Ramos (cell line): Measurements from ENCODE around the gene ABCB1.
"Not testable (repeated sequence)": the region's sequence is repeated elsewhere in the genome, so short reads cannot be mapped to it uniquely, and the experiment has no call there.

Experiments used
- in situ Hi-C: fragments of 300-500 bp; cut with MboI; formaldehyde crosslinking; loops from one replicate; pipeline ENCODE4 v1.14.3; 2022; ENCODE audit warnings: low sequenced_read_pairs; ENCODE audit not compliant: unreplicated experiment

The ABCB1 gene

DNA sequence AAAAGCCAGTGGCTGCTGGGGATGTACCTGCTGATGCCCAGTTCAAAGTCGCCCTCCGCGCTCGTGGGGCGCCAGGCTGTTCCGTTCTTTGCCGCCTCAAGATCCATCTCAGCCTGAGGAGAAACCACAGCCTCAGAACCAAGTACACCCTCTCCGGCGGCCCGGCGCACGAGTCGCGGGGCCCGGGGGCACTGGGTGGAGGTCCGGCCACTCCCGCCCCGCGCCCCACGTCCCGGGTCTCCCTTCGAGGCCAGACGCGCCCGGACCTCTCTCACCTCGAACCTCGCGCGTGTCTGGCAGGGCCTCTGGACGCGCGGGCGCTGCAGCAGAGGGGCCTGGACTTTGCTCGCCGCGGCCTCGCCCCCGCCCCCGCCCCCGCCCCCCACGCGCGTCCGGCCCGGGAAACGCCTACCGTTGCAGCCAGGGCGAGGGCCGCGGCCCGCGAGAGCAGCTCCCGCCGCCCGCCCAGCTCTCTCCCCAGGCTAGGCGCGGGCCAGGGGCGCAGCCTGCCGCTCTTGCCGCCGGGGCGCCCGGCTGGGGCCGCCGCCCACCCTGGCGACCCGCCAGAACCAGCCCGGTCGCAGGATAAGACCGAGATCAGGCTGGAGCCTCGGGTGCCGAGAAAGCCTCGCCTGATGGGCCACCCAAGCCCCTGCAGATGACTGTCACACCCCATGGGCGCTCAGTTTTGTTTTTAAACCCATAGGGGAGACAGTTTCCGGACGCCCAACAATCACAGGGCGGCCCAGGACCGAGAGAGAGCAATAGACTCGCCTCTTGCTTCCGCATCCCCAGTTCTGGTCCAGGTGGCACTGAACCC lies 125.1 kb downstream of the ABCB1 start, which contains the start of gene ABCB4:
TSS of gene ABCB4 (minus strand) at position 322 of the 820 bp plus-strand sequence. CDS start at position 107, 215 bp downstream.
- in situ Hi-C loops = no loop called here

GRCh38 chr7:87474533-87475358 lies 125.9 kb downstream of the ABCB1 start:
- in situ Hi-C loops = no loop called here

- in situ Hi-C loops = no loop called here
Observed at GRCh38 chr7:87473986-87474385, 126.7 kb downstream of the ABCB1 start.

DNA sequence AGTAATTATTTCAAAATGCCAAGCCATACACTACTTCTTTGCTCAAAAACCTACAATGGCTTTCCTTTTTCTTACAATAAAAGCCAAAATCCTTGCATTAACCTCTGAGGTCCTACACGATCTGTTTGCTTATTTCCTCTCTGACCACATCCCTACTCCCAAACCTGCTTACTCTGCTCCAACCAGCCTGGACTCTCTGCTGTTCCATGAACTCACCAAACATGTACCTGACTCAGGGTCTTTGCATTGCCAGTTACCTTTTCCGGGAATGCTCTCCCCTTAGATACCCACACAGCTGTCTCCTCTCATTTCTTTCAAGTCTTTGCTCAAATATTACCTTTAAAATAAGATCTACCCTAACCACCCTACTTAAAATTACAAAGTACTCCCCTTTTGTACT lies 127.5 kb downstream of the ABCB1 start:
- in situ Hi-C loops = no loop called here

DNA sequence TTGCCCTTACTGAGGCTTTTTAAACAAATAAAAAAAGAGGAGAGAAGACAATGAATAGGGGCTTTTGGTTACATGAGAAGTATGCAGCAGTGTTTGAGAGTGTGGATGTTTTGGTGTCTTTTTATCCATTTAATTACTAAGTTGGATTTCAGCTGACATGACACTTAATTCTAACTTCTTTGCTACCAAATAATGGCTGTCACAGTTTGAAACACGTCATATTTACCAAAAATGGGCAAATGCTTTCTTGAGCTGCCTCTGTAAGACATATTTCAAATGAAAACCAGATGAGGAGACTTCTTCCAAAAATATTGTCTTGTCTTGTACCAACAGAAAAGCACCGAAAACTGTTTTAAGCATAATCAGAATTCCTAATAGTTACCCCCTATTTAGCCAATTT lies 129.2 kb downstream of the ABCB1 start:
- in situ Hi-C loops = no loop called here

GRCh38 chr7:87469204-87469603 lies 131.5 kb downstream of the ABCB1 start:
- in situ Hi-C loops = not testable (repeated sequence)

- in situ Hi-C loops = not testable (repeated sequence)
Observed at GRCh38 chr7:87465534-87465880, 135.2 kb downstream of the ABCB1 start.

- in situ Hi-C loops = not testable (repeated sequence)
Observed at GRCh38 chr7:87464830-87465533, 135.7 kb downstream of the ABCB1 start.

DNA sequence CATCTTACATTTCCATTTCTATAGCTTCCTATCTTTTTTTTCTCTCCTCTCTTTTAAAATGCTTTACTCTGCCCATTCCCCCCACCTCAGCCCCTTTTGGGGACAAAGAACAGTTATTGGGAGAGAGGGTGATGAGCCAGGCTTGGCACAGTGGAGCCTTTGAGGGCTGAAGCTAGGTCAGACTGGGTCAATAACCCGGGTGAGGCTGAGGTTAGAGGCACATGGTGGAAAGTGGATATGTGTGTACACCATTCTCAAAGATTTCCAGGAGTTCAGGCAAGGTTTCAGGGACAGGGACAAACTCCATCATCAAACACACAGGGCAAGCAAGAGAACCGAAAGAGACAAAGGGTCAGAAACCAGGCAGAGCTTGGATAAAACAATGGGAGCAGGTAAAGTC lies 136.7 kb downstream of the ABCB1 start:
- in situ Hi-C loops = no loop called here

DNA sequence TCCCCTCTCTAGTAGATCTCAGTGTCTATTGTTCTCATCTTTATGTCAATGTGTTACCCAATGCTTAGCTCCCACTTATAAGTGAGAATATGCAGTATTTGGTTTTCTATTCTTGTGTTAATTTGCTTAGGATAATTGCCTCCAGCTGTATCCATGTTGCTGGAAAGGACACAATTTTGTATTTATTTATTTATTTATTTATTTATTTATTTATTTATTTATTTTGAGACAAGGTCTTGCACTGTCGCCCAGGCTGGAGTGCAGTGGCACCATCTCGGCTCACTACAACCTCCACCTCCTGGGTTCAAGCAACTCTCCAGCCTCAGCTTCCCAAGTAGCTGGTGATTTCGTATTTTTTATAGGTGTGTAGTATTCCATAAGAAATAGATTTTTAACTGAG lies 140.2 kb downstream of the ABCB1 start:
- in situ Hi-C loops = not testable (repeated sequence)

- in situ Hi-C loops = no loop called here
Observed at GRCh38 chr7:87459941-87460340, 140.7 kb downstream of the ABCB1 start.

- in situ Hi-C loops = no loop called here
Observed at GRCh38 chr7:87458148-87458547, 142.5 kb downstream of the ABCB1 start.

DNA sequence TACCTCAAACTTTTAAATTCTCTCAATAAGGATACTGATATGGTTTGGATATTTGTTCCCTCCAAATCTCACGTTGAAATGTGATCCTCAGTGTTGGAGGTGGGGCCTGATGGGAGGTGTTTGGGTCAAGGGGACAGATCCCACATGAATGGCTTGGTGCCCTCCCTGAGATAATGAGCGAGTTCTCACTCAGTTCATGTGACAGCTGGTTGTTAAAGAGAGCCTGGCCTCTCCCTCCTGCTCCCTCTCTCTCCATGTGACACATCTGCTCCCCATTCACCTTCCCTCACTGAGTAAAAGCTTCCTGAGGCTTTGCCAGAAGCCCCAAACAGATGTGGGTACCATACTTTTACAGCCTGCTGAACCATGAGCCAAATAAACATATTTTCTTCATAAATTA lies 144.4 kb downstream of the ABCB1 start:
- in situ Hi-C loops = no loop called here
